Ectodermal cell (in vitro differentiated cells): ENCODE results near the gene ZNF133.
"Not testable (repeated sequence)": the region's sequence is repeated elsewhere in the genome, so short reads cannot be mapped to it uniquely, and the experiment has no call there.

Experiments used
- H3K27ac ChIP-seq: 2 replicates; pipeline ENCODE4 v1.7.0; 2013; ENCODE audit warnings: mild to moderate bottlenecking, low read depth, low read length; ENCODE audit not compliant: insufficient read depth, poor library complexity, severe bottlenecking
- H3K27me3 ChIP-seq: 2 replicates; pipeline ENCODE4 v1.7.0; 2013; ENCODE audit warnings: mild to moderate bottlenecking, low read length; ENCODE audit not compliant: insufficient read depth, control insufficient read depth, poor library complexity, severe bottlenecking
- H3K36me3 ChIP-seq: one replicate; pipeline ENCODE4 v1.7.0; 2013; ENCODE audit warnings: low read length; ENCODE audit not compliant: control insufficient read depth, insufficient read depth
- H3K4me1 ChIP-seq: one replicate; pipeline ENCODE4 v1.7.0; 2013; ENCODE audit warnings: low read length; ENCODE audit not compliant: control insufficient read depth, insufficient read depth
- H3K4me3 ChIP-seq: 2 replicates; pipeline ENCODE4 v1.7.0; 2013; ENCODE audit warnings: low read depth, low read length, control low read depth; ENCODE audit not compliant: insufficient read depth
- H3K9me3 ChIP-seq: 2 replicates; pipeline ENCODE4 v1.7.0; 2013; ENCODE audit warnings: mild to moderate bottlenecking, low read length, moderate library complexity; ENCODE audit not compliant: control insufficient read depth
- WGBS, 2 experiments: methylation state at CpG; one replicate each; pipeline ENCODE4 v1.1.7; 2013; ENCODE audit warnings: missing lambda C conversion rate in 2 of 2; 5-methylcytosine and 5-hydroxymethylcytosine counted together

Gene ZNF133

GRCh38 chr20:18349749-18350148, 61.4 kb downstream of the ZNF133 start:
- H3K4me3 ChIP-seq, H3K36me3 ChIP-seq, H3K4me1 ChIP-seq, H3K27me3 ChIP-seq, H3K27ac ChIP-seq, H3K9me3 ChIP-seq: not testable (repeated sequence)
- 42 to 63% methylated on average over 2 to 3 of the region's 3 CpGs for WGBS, 2 experiments

- Histone ChIP-seq H3K4me1 (no peaks in the 10 kb centered on the region), H3K27ac (no peak overlapping the region), H3K36me3 (no peaks in the 10 kb centered on the region), H3K27me3 (no peaks in the 10 kb centered on the region), H3K4me3 (no peak overlapping the region), H3K9me3 (no peaks in the 10 kb centered on the region)
- WGBS, 2 experiments, result 81 to 100% methylated on average over 1 of the region's 1 CpG
Observed at GRCh38 chr20:18359854-18360253, 71.5 kb downstream of the ZNF133 start.

GRCh38 chr20:18360635-18361034, 72.3 kb downstream of the ZNF133 start:
- no peaks in the 10 kb centered on the region for H3K36me3 ChIP-seq
- no peak overlapping the region for H3K27ac ChIP-seq
- H3K9me3 ChIP-seq, result no peaks in the 10 kb centered on the region
- WGBS, 2 experiments, result 38 to 44% methylated on average over 1 of the region's 1 CpG
- H3K27me3 ChIP-seq, result no peaks in the 10 kb centered on the region
- no peak overlapping the region for H3K4me3 ChIP-seq
- no peaks in the 10 kb centered on the region for H3K4me1 ChIP-seq

GRCh38 chr20:18361678-18362077, 73.4 kb downstream of the ZNF133 start:
- Histone ChIP-seq H3K4me3 (no peak overlapping the region), H3K9me3 (no peaks in the 10 kb centered on the region), H3K4me1 (no peaks in the 10 kb centered on the region), H3K36me3 (no peaks in the 10 kb centered on the region), H3K27ac (no peak overlapping the region), H3K27me3 (no peaks in the 10 kb centered on the region)
- WGBS, 2 experiments, result 91 to 92% methylated on average over 1 of the region's 1 CpG

- no peak overlapping the region for H3K4me3 ChIP-seq
- H3K9me3 ChIP-seq, result no peaks in the 10 kb centered on the region
- H3K27ac ChIP-seq, result no peak overlapping the region
- H3K27me3 ChIP-seq, result no peaks in the 10 kb centered on the region
- 92 to 97% methylated on average over 13 of the region's 13 CpGs for WGBS, 2 experiments
- H3K36me3 ChIP-seq, result no peaks in the 10 kb centered on the region
- no peaks in the 10 kb centered on the region for H3K4me1 ChIP-seq
Observed at GRCh38 chr20:18362916-18363315, 74.6 kb downstream of the ZNF133 start.

- Histone ChIP-seq H3K27ac (no peak overlapping the region), H3K9me3 (no peaks in the 10 kb centered on the region), H3K36me3 (no peaks in the 10 kb centered on the region), H3K4me3 (no peak overlapping the region), H3K27me3 (no peaks in the 10 kb centered on the region), H3K4me1 (no peaks in the 10 kb centered on the region)
- 95% methylated on average over 2 of the region's 2 CpGs for WGBS, 2 experiments
Observed at GRCh38 chr20:18363708-18364107, 75.4 kb downstream of the ZNF133 start.

- WGBS, 2 experiments, result 84 to 95% methylated on average over 2 of the region's 2 CpGs
- Histone ChIP-seq H3K4me1 (no peaks in the 10 kb centered on the region), H3K4me3 (no peak overlapping the region), H3K27ac (no peak overlapping the region), H3K27me3 (no peaks in the 10 kb centered on the region), H3K36me3 (no peaks in the 10 kb centered on the region), H3K9me3 (no peaks in the 10 kb centered on the region)
Observed at GRCh38 chr20:18364768-18365167, 76.4 kb downstream of the ZNF133 start.
